Pericardium fibroblast (primary cell): ENCODE measurements around the gene SRD5A3. TPM values are rescaled to one million over a fixed set of nuclear protein-coding genes. Genes with fewer than 3 reads are reported as not detected.

Experiments used
- total RNA-seq: library from RNA; depleted of rRNA; stranded (reverse); fragments of >200 nt; gene quantifications from 2 replicates; pipeline ENCODE4 v1.2.3, GENCODE V29; 2015

SRD5A3 gene
- 8.8 and 15.0 TPM in 2 replicates for total RNA-seq

DNA sequence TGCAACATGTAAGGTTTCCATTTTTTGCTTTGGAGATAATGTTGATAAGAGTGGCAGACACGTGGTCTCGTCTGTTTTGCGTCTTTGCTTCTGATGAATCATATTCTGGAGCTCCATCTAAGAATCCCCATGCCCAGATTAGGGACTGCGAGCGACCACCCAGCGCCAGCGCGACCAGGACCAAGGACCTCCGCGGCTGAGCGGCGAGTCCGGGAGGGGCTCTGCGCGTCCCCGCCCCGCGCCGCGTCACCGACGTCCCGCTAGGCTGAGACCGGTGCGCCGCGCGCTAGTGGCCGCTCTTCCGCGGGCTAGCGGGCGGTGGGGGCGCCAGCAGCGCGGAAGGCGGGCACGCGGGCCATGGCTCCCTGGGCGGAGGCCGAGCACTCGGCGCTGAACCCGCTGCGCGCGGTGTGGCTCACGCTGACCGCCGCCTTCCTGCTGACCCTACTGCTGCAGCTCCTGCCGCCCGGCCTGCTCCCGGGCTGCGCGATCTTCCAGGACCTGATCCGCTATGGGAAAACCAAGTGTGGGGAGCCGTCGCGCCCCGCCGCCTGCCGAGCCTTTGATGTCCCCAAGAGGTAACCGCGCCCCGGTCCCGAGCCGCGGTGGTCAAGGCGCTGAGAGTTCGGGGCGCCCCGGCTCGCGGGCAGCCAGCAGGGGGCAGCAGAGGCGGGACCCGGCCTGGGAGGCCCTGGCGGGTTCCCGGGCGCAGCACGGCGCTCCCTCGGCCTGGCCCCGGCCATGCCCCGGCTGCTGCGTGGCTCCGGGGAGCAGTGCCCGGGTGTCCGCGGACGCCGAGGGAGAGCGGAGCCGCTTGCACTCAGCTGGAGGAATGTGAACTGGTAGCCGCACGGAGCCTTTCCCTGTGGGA, at the start of gene SRD5A3:
Gene SRD5A3, plus strand, starts transcription at position 263 of the 871 bp plus-strand sequence. Its CDS starts 95 bp downstream, at position 358.

DNA sequence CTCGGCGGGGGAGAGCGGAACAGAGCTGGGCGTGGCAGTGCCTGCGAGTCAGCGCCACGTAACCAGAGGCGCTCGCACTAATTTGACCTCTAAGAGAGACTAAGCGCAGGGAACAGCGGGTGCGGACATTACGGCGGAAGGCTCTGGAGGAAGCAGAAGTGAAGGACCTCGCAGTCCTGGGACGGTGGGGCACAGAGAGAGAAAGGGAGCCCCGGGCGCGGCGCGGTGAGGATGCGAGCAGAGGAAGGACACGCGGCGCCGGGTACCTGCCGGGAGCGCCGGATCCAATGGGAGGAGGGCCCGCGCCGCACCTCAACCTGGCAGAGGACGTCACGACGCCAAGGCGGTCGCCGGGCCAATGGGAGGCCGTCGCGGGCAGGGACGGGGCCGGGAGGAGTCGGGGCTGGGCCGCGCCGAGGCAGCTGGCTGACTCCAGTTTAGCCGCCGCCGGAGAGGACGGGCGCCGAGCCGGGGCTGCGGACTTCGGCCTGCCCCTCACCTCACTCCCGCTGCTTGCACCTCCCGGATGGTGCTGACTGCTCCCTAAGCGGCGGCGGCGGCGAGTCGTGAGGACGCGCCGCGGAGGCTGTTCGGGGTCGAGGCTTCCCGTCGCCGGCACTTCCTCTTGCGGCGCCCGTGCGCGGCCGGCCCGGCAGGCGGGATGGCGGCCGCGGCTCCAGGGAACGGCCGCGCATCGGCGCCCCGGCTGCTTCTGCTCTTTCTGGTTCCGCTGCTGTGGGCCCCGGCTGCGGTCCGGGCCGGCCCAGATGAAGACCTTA, 49.7 kb downstream of the SRD5A3 start, which contains the start of gene TMEM165:
Gene TMEM165, plus strand, starts transcription at position 429 of the 779 bp plus-strand sequence. Its CDS starts 233 bp downstream, at position 662.

Other genes with a start within 250 kb of the SRD5A3 start
- gene KDR, start 220.6 kb upstream of the SRD5A3 start, total RNA-seq, result 19.8 and 21.7 TPM in 2 replicates
- 135 and 175 TPM in 2 replicates for gene TMEM165, start 49.7 kb downstream of the SRD5A3 start, total RNA-seq
- 8.9 and 12.5 TPM in 2 replicates for gene CLOCK, start 200.7 kb downstream of the SRD5A3 start, total RNA-seq
- not detected in 2 replicates for gene PDCL2, start 246.0 kb downstream of the SRD5A3 start, total RNA-seq